Esophagus (tissue), 2 donors: Measurements from ENCODE around the gene PAM. TPM values are rescaled to one million over a fixed set of nuclear protein-coding genes. Genes with fewer than 3 reads are reported as not detected.

Experiments used
- H3K27ac ChIP-seq, 2 donors: one replicate each; pipeline ENCODE4 v1.5.1; 2013; ENCODE audit warnings: low read depth in 2 of 2, mild to moderate bottlenecking in 2 of 2, inconsistent platforms in 1 of 2, low read length in 1 of 2, moderate library complexity in 1 of 2
- H3K27me3 ChIP-seq, 2 donors: one replicate each; pipeline ENCODE4 v1.6.1; 2013; ENCODE audit warnings: low read length in 2 of 2, control low read depth in 1 of 2, mild to moderate bottlenecking in 1 of 2; ENCODE audit not compliant: insufficient read depth in 2 of 2, control insufficient read depth in 1 of 2
- H3K36me3 ChIP-seq, 2 donors: one replicate each; pipeline ENCODE4 v1.6.1; 2013; ENCODE audit warnings: low read length in 1 of 2; ENCODE audit not compliant: control insufficient read depth in 2 of 2, insufficient read depth in 2 of 2
- H3K4me1 ChIP-seq, 2 donors: one replicate each; pipeline ENCODE4 v1.6.1; 2013; ENCODE audit warnings: low read length in 1 of 2; ENCODE audit not compliant: control insufficient read depth in 2 of 2, insufficient read depth in 2 of 2
- H3K4me3 ChIP-seq, 2 donors: one replicate each; pipeline ENCODE4 v1.5.1; 2013; ENCODE audit warnings: low read length in 2 of 2, mild to moderate bottlenecking in 2 of 2, low read depth in 1 of 2, moderate library complexity in 1 of 2
- H3K9me3 ChIP-seq, 2 donors: one replicate each; pipeline ENCODE4 v1.6.1; 2013; ENCODE audit warnings: mild to moderate bottlenecking in 2 of 2, low read depth in 1 of 2, low read length in 1 of 2, moderate library complexity in 1 of 2; ENCODE audit not compliant: control insufficient read depth in 2 of 2, insufficient read depth in 1 of 2
- WGBS, 2 donors: extraction: QIAGEN DNeasy Blood & Tissue Kit; methylation state at CpG; one replicate each; pipeline ENCODE4 v1.1.7; 2013; 5-methylcytosine and 5-hydroxymethylcytosine counted together
- polyA plus RNA-seq, 2 donors: library from polyadenylated mRNA; stranded (reverse); fragments of 200-250 nt; gene quantifications; one replicate each; pipeline ENCODE4 v1.2.3, GENCODE V29; 2013
- donor health status: healthy with polysubstance abuse.
- donor health status: Bipolar disorder and iron deficiency.

The PAM gene
- polyA plus RNA-seq, 2 donors, result 23.8 to 30.9 TPM

GRCh38 chr5:102975045-102975444 is 219.9 kb downstream of the PAM start:
- no peaks in the 10 kb centered on the region for H3K4me1 ChIP-seq
- H3K27ac ChIP-seq, result no peak overlapping the region
- H3K4me3 ChIP-seq, result no peak overlapping the region
- 77 to 83% methylated on average over 4 of the region's 4 CpGs for WGBS, 2 donors
- H3K36me3 ChIP-seq, result no peaks in the 10 kb centered on the region
- no peaks in the 10 kb centered on the region for H3K27me3 ChIP-seq
- H3K9me3 ChIP-seq, result no peaks in the 10 kb centered on the region

- H3K9me3 ChIP-seq, result no peaks in the 10 kb centered on the region
- H3K4me3 ChIP-seq, result no peak overlapping the region
- 76 to 79% methylated on average over 3 of the region's 3 CpGs for WGBS, 2 donors
- no peaks in the 10 kb centered on the region for H3K4me1 ChIP-seq
- no peak overlapping the region for H3K27ac ChIP-seq
- H3K27me3 ChIP-seq, result no peaks in the 10 kb centered on the region
- H3K36me3 ChIP-seq, result no peaks in the 10 kb centered on the region
Measured at GRCh38 chr5:102975457-102976182, 220.5 kb downstream of the PAM start.

DNA sequence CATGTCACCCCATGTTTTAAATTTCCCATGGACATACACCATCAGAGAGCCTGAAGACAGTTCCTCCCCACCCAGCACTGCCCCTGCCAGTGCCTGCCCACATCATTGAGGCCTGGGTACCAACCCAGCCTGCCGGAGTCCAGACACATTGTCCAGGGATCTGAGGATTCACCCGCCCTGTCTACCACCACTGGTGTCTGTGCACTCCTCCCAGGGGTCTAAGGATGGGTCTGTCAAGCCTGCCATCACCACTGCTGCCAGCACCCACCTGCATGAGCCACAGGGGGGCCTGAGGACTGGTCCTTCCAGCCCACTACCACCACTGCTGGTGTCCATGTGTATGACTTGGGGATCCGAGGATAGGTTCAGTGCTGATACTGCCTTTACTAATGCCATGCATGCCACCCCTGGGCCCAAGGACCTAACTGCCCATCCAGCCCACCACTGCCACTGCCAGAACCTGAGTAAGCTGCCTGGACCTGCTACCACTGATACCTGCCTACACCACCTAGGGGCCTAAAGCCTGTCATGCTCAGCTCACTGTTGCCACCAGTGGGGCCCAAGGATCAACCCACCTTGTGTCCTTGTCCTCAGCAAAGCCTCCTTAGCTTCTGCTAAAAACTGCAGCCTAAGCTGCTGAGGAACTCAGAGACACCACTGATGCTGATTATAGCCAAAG is 227.0 kb downstream of the PAM start:
- Histone ChIP-seq H3K4me1 (no peaks in the 10 kb centered on the region), H3K36me3 (peaks cover 0 to 6% of the 10 kb centered on the region in 2 donors), H3K4me3 (no peak overlapping the region), H3K9me3 (peaks cover 0 to 6% of the 10 kb centered on the region in 2 donors), H3K27ac (no peak overlapping the region), H3K27me3 (no peaks in the 10 kb centered on the region)
- WGBS, 2 donors, result 94 to 98% methylated on average over 3 of the region's 3 CpGs

- 89 to 93% methylated on average over 3 of the region's 3 CpGs for WGBS, 2 donors
Measured at GRCh38 chr5:102986074-102986473, 231.0 kb downstream of the PAM start.

GRCh38 chr5:102988459-102988858 is 233.4 kb downstream of the PAM start:
- no peak overlapping the region for H3K27ac ChIP-seq
- 85 to 89% methylated on average over 3 of the region's 3 CpGs for WGBS, 2 donors
- H3K9me3 ChIP-seq, result no peaks in the 10 kb centered on the region
- H3K27me3 ChIP-seq, result no peaks in the 10 kb centered on the region
- no peaks in the 10 kb centered on the region for H3K36me3 ChIP-seq
- H3K4me3 ChIP-seq, result no peak overlapping the region
- H3K4me1 ChIP-seq, result no peaks in the 10 kb centered on the region

More at GRCh38 chr5:102986074-102986473, 231.0 kb downstream of the PAM start:
- Histone ChIP-seq H3K4me3 (no peak overlapping the region), H3K27ac (no peak overlapping the region), H3K9me3 (peaks cover 0 to 6% of the 10 kb centered on the region in 2 donors), H3K4me1 (no peaks in the 10 kb centered on the region), H3K36me3 (peaks cover 0 to 6% of the 10 kb centered on the region in 2 donors), H3K27me3 (no peaks in the 10 kb centered on the region)

DNA sequence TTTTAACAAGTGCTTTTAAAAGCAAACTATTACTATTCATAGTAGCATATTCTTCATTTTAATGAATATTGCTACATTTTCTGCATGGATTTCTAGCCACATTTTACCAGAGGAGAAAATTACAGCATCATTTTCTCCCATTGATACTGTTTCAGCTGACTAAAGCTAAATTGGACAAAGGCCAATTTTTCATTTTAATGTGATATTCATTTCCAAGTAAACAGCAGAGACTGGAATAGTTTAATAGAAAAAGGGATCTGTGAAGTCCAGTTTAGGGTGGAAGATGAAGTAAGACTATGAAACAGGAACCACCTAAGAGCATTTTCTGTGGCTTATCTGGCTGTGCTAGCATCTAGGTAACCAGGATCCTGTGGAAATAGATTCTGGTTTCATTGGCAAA is 236.7 kb downstream of the PAM start:
- Histone ChIP-seq H3K27ac (no peak overlapping the region), H3K27me3 (no peaks in the 10 kb centered on the region), H3K4me3 (no peak overlapping the region), H3K36me3 (no peaks in the 10 kb centered on the region), H3K4me1 (no peaks in the 10 kb centered on the region), H3K9me3 (no peaks in the 10 kb centered on the region)

GRCh38 chr5:102996011-102996575 is 241.0 kb downstream of the PAM start:
- H3K4me3 ChIP-seq, result no peak overlapping the region
- H3K9me3 ChIP-seq, result no peaks in the 10 kb centered on the region
- 81 to 88% methylated on average over 1 of the region's 1 CpG for WGBS, 2 donors
- no peak overlapping the region for H3K27ac ChIP-seq
- H3K36me3 ChIP-seq, result no peaks in the 10 kb centered on the region
- no peaks in the 10 kb centered on the region for H3K4me1 ChIP-seq
- no peaks in the 10 kb centered on the region for H3K27me3 ChIP-seq

- Histone ChIP-seq H3K9me3 (no peaks in the 10 kb centered on the region), H3K4me1 (no peaks in the 10 kb centered on the region), H3K4me3 (no peak overlapping the region), H3K27ac (no peak overlapping the region), H3K36me3 (no peaks in the 10 kb centered on the region), H3K27me3 (no peaks in the 10 kb centered on the region)
- 41 to 61% methylated on average over 2 of the region's 2 CpGs for WGBS, 2 donors
Measured at GRCh38 chr5:102998224-102998623, 243.1 kb downstream of the PAM start.

DNA sequence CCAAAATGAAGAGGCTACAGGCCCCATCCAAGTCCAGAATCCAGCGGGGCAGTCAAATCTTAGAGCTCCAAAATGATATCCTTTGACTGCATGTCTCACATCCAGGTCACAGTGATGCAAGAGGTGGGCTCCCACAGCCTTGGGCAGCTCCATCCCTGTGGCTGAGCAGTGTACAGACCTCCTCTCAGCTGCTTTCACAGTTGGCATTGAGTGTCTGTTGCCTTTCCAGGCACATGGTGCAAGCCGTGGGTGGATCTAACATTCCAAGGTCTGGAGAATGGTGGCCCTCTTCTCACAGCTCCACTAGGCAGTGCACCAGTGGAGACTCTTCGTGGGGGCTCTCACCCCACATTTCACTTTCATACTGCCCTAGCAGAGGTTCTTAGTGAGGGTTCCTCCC is 244.1 kb downstream of the PAM start:
- WGBS, 2 donors, result 93 to 96% methylated on average over 3 of the region's 3 CpGs
- H3K27ac ChIP-seq, result no peak overlapping the region
- no peaks in the 10 kb centered on the region for H3K27me3 ChIP-seq
- H3K4me3 ChIP-seq, result no peak overlapping the region
- no peaks in the 10 kb centered on the region for H3K9me3 ChIP-seq
- no peaks in the 10 kb centered on the region for H3K4me1 ChIP-seq
- no peaks in the 10 kb centered on the region for H3K36me3 ChIP-seq
